Measurements from ENCODE around the gene TMEM132C. TPM values are rescaled to one million over a fixed set of nuclear protein-coding genes. Genes with fewer than 3 reads are reported as not detected.

Gene TMEM132C
- total RNA-seq, 1 experiment from 2014 or later, result not detected

DNA sequence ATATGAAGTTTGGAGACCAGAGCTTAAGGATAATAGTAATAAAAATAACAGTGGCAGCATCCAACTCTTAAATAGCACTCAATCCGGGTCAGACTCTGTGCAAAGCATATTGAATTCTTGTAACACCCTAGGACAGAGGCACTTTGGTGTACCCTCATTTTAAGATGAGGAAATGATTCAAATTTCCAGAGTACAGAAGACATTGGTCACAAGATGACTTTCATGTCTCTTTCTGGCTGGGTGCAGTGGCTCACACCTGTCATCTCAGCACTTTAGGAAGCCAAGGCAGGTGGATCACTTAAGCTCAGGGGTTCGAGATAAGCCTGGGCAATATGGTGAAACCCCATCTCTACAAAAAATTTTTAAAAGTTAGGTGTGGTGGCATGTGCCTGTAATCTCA lies 320.9 kb downstream of the TMEM132C start:
- Mint-ChIP-seq H3K9me3 (peaks cover 77% of the 10 kb centered on the region), H3K36me3 (peaks cover 77% of the 10 kb centered on the region), H3K4me3 (no peak overlapping the region), H3K27ac (no peak overlapping the region), H3K4me1 (no peaks in the 10 kb centered on the region), H3K27me3 (ENCODE audit: low read depth) (peaks cover 12% of the 10 kb centered on the region)
- no peak for ATAC-seq
- CTCF ChIA-PET, result no interaction called here
- DNase-seq (ENCODE audit: low spot score), result no peak
- TF ChIP-seq ESRRA (CRISPR knock-in tag; IDR thresholded peaks at IDR 0.05; ENCODE audit: borderline replicate concordance) (no peak), TEAD1 (CRISPR knock-in tag; IDR thresholded peaks at IDR 0.05) (no peak), HMGA2 (CRISPR knock-in tag; IDR thresholded peaks at IDR 0.05) (no peak)
- TF ChIP-seq, protein P1, sequence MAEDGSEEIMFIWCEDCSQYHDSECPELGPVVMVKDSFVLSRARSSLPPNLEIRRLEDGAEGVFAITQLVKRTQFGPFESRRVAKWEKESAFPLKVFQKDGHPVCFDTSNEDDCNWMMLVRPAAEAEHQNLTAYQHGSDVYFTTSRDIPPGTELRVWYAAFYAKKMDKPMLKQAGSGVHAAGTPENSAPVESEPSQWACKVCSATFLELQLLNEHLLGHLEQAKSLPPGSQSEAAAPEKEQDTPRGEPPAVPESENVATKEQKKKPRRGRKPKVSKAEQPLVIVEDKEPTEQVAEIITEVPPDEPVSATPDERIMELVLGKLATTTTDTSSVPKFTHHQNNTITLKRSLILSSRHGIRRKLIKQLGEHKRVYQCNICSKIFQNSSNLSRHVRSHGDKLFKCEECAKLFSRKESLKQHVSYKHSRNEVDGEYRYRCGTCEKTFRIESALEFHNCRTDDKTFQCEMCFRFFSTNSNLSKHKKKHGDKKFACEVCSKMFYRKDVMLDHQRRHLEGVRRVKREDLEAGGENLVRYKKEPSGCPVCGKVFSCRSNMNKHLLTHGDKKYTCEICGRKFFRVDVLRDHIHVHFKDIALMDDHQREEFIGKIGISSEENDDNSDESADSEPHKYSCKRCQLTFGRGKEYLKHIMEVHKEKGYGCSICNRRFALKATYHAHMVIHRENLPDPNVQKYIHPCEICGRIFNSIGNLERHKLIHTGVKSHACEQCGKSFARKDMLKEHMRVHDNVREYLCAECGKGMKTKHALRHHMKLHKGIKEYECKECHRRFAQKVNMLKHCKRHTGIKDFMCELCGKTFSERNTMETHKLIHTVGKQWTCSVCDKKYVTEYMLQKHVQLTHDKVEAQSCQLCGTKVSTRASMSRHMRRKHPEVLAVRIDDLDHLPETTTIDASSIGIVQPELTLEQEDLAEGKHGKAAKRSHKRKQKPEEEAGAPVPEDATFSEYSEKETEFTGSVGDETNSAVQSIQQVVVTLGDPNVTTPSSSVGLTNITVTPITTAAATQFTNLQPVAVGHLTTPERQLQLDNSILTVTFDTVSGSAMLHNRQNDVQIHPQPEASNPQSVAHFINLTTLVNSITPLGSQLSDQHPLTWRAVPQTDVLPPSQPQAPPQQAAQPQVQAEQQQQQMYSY (CRISPR knock-in tag; IDR thresholded peaks at IDR 0.05), result no peak
- TF ChIP-seq, protein P2, sequence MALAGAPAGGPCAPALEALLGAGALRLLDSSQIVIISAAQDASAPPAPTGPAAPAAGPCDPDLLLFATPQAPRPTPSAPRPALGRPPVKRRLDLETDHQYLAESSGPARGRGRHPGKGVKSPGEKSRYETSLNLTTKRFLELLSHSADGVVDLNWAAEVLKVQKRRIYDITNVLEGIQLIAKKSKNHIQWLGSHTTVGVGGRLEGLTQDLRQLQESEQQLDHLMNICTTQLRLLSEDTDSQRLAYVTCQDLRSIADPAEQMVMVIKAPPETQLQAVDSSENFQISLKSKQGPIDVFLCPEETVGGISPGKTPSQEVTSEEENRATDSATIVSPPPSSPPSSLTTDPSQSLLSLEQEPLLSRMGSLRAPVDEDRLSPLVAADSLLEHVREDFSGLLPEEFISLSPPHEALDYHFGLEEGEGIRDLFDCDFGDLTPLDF (CRISPR knock-in tag; IDR thresholded peaks at IDR 0.05), result no peak
- TF ChIP-seq, protein P3, sequence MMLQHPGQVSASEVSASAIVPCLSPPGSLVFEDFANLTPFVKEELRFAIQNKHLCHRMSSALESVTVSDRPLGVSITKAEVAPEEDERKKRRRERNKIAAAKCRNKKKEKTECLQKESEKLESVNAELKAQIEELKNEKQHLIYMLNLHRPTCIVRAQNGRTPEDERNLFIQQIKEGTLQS (CRISPR knock-in tag; conservative IDR thresholded peaks at IDR 0.05), result no peak
- POLR2A ChIA-PET, result no interaction called here

DNA sequence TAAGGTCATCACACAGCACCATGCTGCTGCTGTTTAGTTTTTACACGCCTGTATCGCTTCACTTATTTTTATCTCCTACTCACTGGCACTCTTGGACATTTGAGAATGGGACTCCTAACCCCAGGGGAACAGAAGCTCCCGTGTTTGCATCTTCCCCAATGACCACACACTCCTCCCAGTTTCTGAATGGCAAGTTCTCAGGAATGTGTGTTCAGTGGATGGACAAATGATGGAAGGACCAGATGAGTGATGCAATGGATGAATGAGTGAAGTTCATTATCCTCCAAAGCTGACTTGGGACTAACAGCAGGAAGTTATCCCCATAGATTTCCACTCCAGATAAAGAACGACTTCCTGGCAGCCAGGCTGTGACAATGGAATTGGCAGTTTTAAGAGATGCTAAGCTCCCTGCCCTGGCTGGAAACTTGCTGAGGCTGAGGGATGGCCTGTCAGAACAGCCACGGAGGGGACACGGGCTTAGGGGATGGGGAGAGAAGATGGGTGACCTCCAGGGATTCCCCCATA lies 325.3 kb downstream of the TMEM132C start:
- Mint-ChIP-seq H3K9me3 (peaks cover 68% of the 10 kb centered on the region), H3K4me3 (no peak overlapping the region), H3K4me1 (no peaks in the 10 kb centered on the region), H3K27ac (no peak overlapping the region), H3K27me3 (ENCODE audit: low read depth) (peaks cover 18% of the 10 kb centered on the region), H3K36me3 (peaks cover 78% of the 10 kb centered on the region)
- CTCF ChIA-PET, result no interaction called here
- ATAC-seq (no peak), DNase-seq (ENCODE audit: low spot score) (no peak)
- POLR2A ChIA-PET, result no interaction called here
- TF ChIP-seq, protein P4, sequence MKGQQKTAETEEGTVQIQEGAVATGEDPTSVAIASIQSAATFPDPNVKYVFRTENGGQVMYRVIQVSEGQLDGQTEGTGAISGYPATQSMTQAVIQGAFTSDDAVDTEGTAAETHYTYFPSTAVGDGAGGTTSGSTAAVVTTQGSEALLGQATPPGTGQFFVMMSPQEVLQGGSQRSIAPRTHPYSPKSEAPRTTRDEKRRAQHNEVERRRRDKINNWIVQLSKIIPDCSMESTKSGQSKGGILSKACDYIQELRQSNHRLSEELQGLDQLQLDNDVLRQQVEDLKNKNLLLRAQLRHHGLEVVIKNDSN (CRISPR knock-in tag; IDR thresholded peaks at IDR 0.05), result no peak
- TF ChIP-seq IRF2 (CRISPR knock-in tag; IDR thresholded peaks at IDR 0.05; ENCODE audit: borderline replicate concordance, low read depth) (no peak), SMAD4 (CRISPR knock-in tag; IDR thresholded peaks at IDR 0.05) (no peak), ATF1 (CRISPR knock-in tag; IDR thresholded peaks at IDR 0.05) (no peak), PRRX2 (CRISPR knock-in tag; IDR thresholded peaks at IDR 0.05) (no peak), ZNF423 (CRISPR knock-in tag; IDR thresholded peaks at IDR 0.05) (no peak), ZBTB21 (CRISPR knock-in tag; IDR thresholded peaks at IDR 0.05; ENCODE audit: borderline replicate concordance) (no peak), ZNF232 (CRISPR knock-in tag; IDR thresholded peaks at IDR 0.05) (no peak), TCF7 (CRISPR knock-in tag; IDR thresholded peaks at IDR 0.05; ENCODE audit: low read depth) (no peak), ZNF671 (CRISPR knock-in tag; IDR thresholded peaks at IDR 0.05) (no peak)
- TF ChIP-seq, protein P1 (CRISPR knock-in tag; IDR thresholded peaks at IDR 0.05), result no peak
- TF ChIP-seq, protein P5, sequence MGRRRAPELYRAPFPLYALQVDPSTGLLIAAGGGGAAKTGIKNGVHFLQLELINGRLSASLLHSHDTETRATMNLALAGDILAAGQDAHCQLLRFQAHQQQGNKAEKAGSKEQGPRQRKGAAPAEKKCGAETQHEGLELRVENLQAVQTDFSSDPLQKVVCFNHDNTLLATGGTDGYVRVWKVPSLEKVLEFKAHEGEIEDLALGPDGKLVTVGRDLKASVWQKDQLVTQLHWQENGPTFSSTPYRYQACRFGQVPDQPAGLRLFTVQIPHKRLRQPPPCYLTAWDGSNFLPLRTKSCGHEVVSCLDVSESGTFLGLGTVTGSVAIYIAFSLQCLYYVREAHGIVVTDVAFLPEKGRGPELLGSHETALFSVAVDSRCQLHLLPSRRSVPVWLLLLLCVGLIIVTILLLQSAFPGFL (CRISPR knock-in tag; IDR thresholded peaks at IDR 0.05; ENCODE audit: borderline replicate concordance), result no peak
- TF ChIP-seq, protein P6, sequence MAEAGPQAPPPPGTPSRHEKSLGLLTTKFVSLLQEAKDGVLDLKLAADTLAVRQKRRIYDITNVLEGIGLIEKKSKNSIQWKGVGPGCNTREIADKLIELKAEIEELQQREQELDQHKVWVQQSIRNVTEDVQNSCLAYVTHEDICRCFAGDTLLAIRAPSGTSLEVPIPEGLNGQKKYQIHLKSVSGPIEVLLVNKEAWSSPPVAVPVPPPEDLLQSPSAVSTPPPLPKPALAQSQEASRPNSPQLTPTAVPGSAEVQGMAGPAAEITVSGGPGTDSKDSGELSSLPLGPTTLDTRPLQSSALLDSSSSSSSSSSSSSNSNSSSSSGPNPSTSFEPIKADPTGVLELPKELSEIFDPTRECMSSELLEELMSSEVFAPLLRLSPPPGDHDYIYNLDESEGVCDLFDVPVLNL (CRISPR knock-in tag; IDR thresholded peaks at IDR 0.05; ENCODE audit: borderline replicate concordance, low read depth), result no peak
- TF ChIP-seq, protein P7, sequence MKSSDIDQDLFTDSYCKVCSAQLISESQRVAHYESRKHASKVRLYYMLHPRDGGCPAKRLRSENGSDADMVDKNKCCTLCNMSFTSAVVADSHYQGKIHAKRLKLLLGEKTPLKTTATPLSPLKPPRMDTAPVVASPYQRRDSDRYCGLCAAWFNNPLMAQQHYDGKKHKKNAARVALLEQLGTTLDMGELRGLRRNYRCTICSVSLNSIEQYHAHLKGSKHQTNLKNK (CRISPR knock-in tag; IDR thresholded peaks at IDR 0.05), result no peak

All from WTC11 (cell line).